Neutrophil (primary cell): Measurements from ENCODE around the gene NKX2-8.

ENCODE experiments used
- H3K27ac ChIP-seq: fragments of 200-600 bp; sonication (generic); 2 replicates; pipeline ENCODE4 v1.5.1; 2016; ENCODE audit warnings: mild to moderate bottlenecking, moderate library complexity
- H3K27me3 ChIP-seq: fragments of 200-600 bp; sonication (generic); 2 replicates; pipeline ENCODE4 v1.6.0; 2016; ENCODE audit warnings: mild to moderate bottlenecking
- H3K36me3 ChIP-seq: fragments of 200-600 bp; sonication (generic); 2 replicates; pipeline ENCODE4 v1.5.1; 2017
- H3K4me1 ChIP-seq, 2 experiments: fragments of 200-600 bp in 1 of 2; sonication (generic) in 1 of 2; 1 replicate in 1 of 2; 2 replicates in 1 of 2; pipeline versions ENCODE4 v1.5.1 to v1.6.1; 2013 to 2016; ENCODE audit warnings: low read depth in 1 of 2, low read length in 1 of 2, mild to moderate bottlenecking in 1 of 2, moderate library complexity in 1 of 2; ENCODE audit not compliant: control insufficient read depth in 1 of 2, insufficient read depth in 1 of 2
- H3K4me3 ChIP-seq, 2 experiments: fragments of 200-600 bp in 1 of 2; sonication (generic) in 1 of 2; 1 replicate in 1 of 2; 2 replicates in 1 of 2; pipeline ENCODE4 v1.5.1; 2013 to 2016; ENCODE audit warnings: low read depth in 1 of 2, low read length in 1 of 2, mild to moderate bottlenecking in 1 of 2, moderate library complexity in 1 of 2
- H3K9me3 ChIP-seq: fragments of 200-600 bp; sonication (generic); 2 replicates; pipeline ENCODE4 v1.5.1; 2016
- TF ChIP-seq, protein P1 (sequence below): fragments of 200-600 bp; sonication (generic); IDR thresholded peaks from 2 replicates; pipeline ENCODE4 v1.5.1; 2016; ENCODE audit warnings: antibody characterized with exemption

NKX2-8 gene

GRCh38 chr14:36580141-36580855 lies 2.1 kb downstream of the NKX2-8 start:
- TF ChIP-seq, protein P1, sequence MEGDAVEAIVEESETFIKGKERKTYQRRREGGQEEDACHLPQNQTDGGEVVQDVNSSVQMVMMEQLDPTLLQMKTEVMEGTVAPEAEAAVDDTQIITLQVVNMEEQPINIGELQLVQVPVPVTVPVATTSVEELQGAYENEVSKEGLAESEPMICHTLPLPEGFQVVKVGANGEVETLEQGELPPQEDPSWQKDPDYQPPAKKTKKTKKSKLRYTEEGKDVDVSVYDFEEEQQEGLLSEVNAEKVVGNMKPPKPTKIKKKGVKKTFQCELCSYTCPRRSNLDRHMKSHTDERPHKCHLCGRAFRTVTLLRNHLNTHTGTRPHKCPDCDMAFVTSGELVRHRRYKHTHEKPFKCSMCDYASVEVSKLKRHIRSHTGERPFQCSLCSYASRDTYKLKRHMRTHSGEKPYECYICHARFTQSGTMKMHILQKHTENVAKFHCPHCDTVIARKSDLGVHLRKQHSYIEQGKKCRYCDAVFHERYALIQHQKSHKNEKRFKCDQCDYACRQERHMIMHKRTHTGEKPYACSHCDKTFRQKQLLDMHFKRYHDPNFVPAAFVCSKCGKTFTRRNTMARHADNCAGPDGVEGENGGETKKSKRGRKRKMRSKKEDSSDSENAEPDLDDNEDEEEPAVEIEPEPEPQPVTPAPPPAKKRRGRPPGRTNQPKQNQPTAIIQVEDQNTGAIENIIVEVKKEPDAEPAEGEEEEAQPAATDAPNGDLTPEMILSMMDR, result no peak
- H3K36me3 ChIP-seq, result no peaks in the 10 kb centered on the region
- peaks cover 100% of the 10 kb centered on the region for H3K27me3 ChIP-seq
- H3K4me3 ChIP-seq, result no peak overlapping the region
- H3K9me3 ChIP-seq, result no peaks in the 10 kb centered on the region
- H3K27ac ChIP-seq, result no peak overlapping the region
- H3K4me1 ChIP-seq, result no peaks in the 10 kb centered on the region

- TF ChIP-seq, protein P1, result no peak
- no peak overlapping the region for H3K27ac ChIP-seq
- no peaks in the 10 kb centered on the region for H3K9me3 ChIP-seq
- no peak overlapping the region for H3K4me3 ChIP-seq
- H3K27me3 ChIP-seq, result peaks cover 100% of the 10 kb centered on the region
- no peaks in the 10 kb centered on the region for H3K4me1 ChIP-seq
- no peaks in the 10 kb centered on the region for H3K36me3 ChIP-seq
Observed at GRCh38 chr14:36579573-36580140, 2.8 kb downstream of the NKX2-8 start.

GRCh38 chr14:36579001-36579555 lies 3.3 kb downstream of the NKX2-8 start:
- TF ChIP-seq, protein P1, result no peak
- H3K4me1 ChIP-seq, result no peaks in the 10 kb centered on the region
- H3K27ac ChIP-seq, result no peak overlapping the region
- peaks cover 99% of the 10 kb centered on the region for H3K27me3 ChIP-seq
- no peaks in the 10 kb centered on the region for H3K36me3 ChIP-seq
- H3K4me3 ChIP-seq, result no peak overlapping the region
- H3K9me3 ChIP-seq, result no peaks in the 10 kb centered on the region

DNA sequence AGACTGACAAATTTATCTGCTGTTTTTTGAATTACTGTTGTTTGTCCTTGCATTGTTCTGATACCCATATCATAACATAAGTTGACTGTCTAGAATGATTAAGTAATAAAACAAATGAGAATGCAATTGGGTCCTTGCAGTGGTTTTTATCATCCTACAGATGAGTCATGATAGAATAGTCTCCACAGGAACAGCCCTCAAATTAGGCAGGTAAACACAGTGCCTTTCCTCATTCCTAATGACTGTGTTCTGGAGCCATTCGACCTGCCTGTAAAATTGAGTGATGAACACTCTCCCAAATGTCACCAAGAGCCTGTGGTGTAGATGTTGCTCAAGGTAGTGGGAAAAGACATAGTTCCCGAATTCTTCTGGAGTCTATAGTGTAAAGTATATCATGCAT lies 12.3 kb downstream of the NKX2-8 start:
- Histone ChIP-seq H3K27ac (no peak overlapping the region), H3K36me3 (no peaks in the 10 kb centered on the region), H3K27me3 (peaks cover 48% of the 10 kb centered on the region), H3K9me3 (no peaks in the 10 kb centered on the region), H3K4me1 (no peaks in the 10 kb centered on the region), H3K4me3 (no peak overlapping the region)
- TF ChIP-seq, protein P1, result no peak

GRCh38 chr14:36556811-36557433 lies 25.5 kb downstream of the NKX2-8 start:
- Histone ChIP-seq H3K36me3 (no peaks in the 10 kb centered on the region), H3K9me3 (no peaks in the 10 kb centered on the region), H3K27me3 (peaks cover 46% of the 10 kb centered on the region), H3K27ac (no peak overlapping the region), H3K4me3 (no peak overlapping the region), H3K4me1 (no peaks in the 10 kb centered on the region)
- TF ChIP-seq, protein P1, result no peak
